GM13977 (cell line): ENCODE measurements around the gene ARHGAP28.

Source experiments
- DNase-seq: peaks from one replicate; pipeline ENCODE4 v3.0.0; 2012; ENCODE audit warnings: low spot score
- CTCF ChIP-seq: IDR thresholded peaks from 2 replicates; pipeline ENCODE4 v1.5.1; 2012; ENCODE audit warnings: mild to moderate bottlenecking, control low read depth; ENCODE audit not compliant: insufficient read depth; ENCODE audit errors: extremely low read depth, missing control alignments
- in situ Hi-C: fragments of 300-500 bp; cut with MboI; formaldehyde crosslinking; loops from one replicate; pipeline ENCODE4 v1.12.0; 2022; ENCODE audit warnings: low sequenced_read_pairs, low pct_unique_long_range_greater_than_20kb, mixed read lengths, inconsistent platforms; ENCODE audit not compliant: unreplicated experiment

Gene ARHGAP28

GRCh38 chr18:6959110-6959509 lies 229.6 kb downstream of the ARHGAP28 start:
- TF ChIP-seq CTCF: no peak
- in situ Hi-C loops: no loop called here
- no peak for DNase-seq

GRCh38 chr18:6960124-6960523 lies 230.6 kb downstream of the ARHGAP28 start:
- in situ Hi-C loops: no loop called here
- no peak for TF ChIP-seq CTCF
- no peak for DNase-seq

- in situ Hi-C loops: no loop called here
- no peak for DNase-seq
- no peak for TF ChIP-seq CTCF
Measured at GRCh38 chr18:6960656-6961055, 231.1 kb downstream of the ARHGAP28 start.

GRCh38 chr18:6961331-6961730 lies 231.8 kb downstream of the ARHGAP28 start:
- no peak for DNase-seq
- in situ Hi-C loops: no loop called here
- no peak for TF ChIP-seq CTCF

- no peak for TF ChIP-seq CTCF
- in situ Hi-C loops: no loop called here
- DNase-seq: no peak
Measured at GRCh38 chr18:6962571-6963451, 233.3 kb downstream of the ARHGAP28 start.

- TF ChIP-seq CTCF: no peak
- DNase-seq: no peak
- in situ Hi-C loops: no loop called here
Measured at GRCh38 chr18:6963452-6964097, 234.1 kb downstream of the ARHGAP28 start.
